ENCODE data around the gene KLF6.

Gene KLF6

DNA sequence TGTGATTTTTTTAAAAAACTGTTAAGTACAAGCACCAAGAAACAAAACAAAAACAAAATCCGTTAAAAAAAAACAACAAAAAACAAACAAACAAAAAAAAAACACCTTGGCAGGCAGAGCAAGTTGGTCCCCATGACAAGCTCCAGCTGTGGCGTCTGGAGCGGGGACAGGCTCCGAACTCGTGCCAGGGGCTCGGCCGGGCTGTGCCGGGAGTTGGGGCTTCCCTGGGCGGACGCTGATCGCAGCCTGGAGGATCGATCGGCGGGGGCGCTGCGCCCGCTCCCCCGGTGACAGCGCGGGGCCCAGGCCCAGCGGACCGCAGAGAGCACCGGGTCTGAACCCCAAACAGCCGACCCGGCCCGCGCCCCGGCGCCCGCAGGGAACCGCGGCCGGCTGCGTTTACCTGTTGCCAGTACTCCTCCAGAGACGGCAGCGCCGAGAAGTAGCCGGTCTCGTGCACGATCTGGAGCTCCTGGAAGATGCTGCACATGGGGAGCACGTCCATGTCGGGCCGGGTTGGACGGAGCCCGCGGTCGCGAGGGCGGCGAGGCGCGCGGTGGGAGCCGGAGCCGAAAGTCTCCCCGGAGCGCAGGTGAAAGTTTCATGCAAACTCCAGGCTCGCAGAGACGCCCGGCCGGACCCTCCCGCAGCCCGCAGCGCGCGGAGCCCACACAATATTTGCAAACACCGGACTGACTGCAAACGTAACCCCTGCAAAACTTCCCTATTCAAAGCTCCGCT lies at the start of gene KLF6:
Gene KLF6, minus strand, starts transcription at position 700 of the 741 bp plus-strand sequence. Its CDS starts 195 bp downstream, at position 505.
- no peak for DNase-seq

DNA sequence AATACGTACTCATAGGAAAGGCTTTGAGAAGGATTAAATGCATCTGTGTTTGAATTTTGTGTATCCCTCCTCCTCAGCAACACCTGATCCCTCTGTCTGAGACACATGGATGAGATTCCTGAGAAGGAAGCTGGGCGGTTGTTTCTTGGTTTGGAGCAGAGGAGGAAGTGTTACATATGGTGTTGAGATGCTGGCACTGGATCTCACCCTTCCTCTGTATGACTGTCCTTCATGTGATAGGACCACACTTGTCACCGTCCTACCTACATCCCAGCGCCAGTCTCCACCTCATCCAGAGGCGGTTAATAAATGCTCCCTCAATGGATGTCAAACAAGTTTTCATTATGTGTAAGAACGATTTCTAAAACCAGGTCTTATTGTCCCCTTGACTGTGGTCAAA lies 49.4 kb upstream of the KLF6 start:
- no peak for DNase-seq

DNA sequence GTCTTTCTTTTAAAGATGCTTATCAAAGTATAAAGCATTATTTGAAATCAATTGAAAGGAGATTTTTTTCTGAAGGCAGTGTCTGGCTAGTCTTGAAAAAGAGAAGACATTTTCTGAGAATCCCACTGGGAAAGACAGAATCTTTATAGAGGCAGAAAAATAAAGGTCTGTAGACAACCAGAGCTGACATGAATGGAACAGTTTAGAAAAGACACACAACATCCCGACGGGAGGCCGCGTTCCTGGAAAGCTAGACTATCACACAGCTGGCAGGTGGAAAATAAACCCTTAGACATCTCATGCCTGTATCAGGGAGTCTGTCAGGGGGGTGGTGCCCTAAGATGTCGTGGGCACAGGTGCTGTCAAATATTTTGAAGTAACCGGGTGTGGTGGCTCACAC lies 48.0 kb upstream of the KLF6 start:
- DNase-seq, result no peak

DNA sequence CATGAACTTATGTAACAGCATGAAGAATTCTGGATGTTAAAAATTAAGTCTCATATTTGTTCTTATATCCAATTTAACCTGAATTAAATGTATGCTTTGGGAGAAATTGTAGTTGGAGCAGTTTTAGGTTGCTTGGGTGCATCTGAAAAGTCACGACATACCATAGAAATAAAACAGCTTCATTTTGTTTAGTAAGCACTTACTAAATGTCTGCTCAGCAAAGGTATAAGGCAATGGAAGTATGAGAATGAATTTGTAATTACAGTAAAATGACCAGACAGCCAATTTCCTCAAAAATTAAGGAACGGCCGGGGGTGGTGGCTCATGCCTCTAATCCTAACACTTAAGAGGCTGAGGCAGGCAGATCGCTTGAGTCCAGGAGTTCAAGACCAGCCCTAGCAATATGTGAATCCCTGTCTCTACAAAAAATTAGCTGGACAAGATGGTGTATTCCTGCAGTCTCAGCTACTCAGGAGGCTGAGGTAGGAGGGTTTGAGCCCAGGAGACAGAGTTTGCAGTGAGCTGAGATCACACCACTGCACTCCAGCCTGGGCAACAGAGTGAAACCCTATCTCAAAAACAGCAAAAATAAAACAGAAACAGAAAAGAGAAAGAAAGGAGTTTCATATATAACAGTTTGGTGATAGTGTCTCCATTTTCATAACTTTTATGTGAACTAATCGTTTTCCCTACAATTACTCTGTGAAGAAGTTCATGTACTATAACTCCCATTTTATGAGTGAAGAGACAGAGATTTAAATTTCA lies 47.2 kb upstream of the KLF6 start:
- DNase-seq, result no peak

DNA sequence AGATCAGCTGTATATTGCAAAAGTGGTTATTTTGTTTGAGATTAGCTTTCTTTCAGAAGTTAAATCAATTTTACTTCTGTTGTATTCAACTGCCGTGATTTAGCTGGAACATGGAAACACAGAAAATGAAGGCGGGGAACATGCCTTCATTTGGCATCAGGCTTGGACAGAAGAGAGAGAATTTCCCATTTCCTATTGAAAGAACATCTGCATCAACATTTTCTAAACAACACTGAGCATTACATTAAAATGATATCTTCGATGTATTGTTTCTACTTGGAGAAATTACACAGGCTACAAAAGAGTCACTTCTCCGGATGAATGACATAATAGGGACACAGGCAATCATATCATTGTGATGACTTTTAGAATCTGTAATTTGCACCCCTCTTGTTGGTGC lies 46.6 kb upstream of the KLF6 start:
- no peak for DNase-seq

DNA sequence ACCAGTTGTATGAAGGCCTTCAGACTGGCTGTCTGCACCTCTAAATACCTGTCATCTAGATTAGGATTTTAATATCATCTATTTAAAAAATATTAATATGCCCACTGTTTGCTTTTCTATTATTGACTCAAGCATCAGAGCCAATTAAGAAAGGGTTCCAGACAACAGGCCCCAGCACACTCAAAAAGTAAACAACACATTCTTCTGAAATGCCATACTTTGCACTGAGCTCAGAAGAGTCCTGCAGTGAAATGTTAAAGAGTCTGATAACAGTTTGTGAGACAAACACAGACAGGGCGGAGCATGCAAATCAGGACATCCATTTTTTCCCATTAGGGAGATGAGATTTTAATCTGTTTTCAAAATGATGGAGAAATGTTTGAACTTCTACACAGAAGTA lies 45.9 kb upstream of the KLF6 start:
- DNase-seq, result no peak

DNA sequence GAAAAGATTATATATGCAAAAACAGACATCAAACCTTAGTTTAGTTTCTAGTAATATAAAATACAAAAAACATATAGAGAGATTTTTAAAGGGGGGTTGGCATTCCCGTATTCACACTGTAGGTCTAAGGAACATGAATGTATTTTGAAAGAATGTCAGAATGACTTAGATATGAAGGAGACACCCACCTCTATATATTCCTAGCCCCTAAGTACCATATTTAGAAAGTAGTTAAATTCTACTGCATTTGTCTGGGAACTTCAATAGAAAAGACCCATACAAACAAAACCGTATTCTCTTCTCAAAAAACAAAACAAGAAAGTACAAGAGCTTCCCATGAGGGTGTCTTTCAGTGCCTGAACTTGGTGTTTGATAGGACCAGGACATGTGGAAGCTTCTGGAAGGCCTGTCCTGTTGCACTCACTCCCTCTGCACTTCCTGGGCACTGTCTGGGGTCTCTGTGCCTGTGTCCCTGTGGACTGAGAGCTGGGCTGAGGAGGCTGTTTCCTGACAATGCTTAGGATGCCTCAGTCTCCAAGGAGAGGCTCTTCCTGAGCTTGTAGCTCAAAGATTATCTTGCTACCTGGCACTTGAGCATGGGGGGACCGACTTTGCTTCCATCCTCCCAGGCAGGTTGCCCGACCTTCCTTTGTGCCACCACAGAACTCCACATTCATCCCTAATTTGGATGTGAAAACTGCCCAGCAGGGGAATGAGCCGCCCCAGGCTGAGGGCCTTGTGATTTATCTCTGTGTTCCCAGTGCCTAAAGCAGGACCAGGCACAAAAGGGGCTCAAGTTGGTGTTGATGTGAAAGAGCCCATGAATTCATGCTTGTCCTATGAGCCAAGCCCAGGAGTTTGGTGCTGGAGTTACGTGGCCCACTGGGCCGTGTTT lies 44.4 kb upstream of the KLF6 start:
- DNase-seq, result no peak

DNA sequence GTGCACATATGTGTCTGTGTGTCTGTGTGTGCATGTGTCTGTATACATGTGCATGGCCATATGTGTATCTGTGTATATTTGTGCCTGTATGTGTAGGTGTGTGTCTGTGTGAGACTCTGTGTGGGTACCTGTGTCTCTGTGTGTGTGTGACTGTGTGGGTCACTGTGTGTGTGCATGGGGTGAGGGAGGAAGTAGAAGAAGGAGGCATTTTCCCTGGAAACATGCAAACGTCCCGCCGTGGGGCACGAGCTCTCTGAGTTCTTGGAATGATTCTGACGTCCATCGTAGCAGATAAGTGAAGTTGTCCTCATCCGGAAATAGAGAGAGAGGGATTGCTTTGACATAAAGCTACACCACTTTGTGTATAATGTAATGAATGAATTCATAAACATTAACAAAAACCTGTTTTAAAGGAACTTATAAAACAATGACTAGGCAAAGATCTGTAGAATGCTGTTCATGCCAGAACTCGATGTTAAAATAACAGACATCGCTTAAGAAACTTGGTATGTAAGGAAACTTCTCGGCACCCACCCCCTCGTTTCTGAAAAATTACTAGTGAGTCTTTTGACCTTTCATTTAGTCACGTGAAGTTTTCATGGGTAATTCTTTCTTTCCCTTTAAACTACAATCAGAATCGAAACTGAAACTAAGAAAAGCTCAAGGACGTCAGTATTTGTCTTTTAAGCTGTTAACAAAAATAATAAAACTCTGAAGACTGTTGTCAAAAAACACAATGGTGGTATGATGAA lies 43.6 kb upstream of the KLF6 start:
- no peak for DNase-seq

DNA sequence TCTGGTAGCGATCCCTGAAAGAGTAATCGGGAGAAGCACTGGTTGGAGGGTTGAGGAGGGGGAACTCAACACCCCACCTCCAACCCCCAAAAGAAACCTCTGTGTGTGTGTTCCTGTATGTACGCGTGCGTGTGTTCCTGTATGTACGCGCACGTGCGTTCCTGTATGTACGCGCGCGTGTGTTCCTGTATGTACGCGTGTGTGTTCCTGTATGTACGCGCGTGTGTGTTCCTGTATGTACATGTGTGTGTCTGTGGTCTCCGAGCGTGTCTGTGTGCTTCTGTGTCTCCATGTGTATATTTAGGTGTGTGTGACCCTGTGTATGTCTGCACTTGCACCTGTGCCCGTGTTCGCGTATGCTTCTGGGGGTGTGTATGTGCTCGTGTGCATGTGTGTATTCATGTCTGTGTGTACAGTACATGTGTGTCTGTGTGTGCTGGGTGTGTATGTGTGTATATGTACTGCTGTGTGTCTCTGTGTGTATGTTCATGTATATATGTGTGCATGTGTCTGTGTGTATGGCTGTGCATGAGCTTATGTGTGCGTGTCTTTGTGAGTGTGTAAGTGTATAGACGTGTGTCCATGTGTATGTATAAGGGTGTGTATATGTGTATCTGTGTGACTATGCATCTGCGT lies 42.9 kb upstream of the KLF6 start:
- no peak for DNase-seq

DNA sequence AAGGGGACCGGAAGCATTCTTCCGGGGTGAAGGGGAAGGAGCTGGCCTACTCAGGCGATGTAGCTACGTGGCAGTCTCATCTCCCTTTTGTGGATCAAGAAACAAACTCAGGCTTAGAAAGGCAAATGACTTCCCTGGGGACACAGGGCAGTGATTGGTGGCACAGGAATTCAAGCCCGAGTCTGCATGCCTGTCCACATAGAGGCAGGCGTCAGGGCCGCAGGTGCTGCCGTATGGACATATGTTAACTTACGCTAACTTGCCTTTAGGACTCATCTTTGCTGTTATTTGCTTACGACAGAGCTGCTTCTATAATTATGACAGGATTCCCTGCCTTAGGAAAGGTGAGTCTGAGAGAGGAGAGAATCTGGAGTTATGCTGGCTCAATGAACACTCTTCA lies 42.3 kb upstream of the KLF6 start:
- DNase-seq, result no peak

DNA sequence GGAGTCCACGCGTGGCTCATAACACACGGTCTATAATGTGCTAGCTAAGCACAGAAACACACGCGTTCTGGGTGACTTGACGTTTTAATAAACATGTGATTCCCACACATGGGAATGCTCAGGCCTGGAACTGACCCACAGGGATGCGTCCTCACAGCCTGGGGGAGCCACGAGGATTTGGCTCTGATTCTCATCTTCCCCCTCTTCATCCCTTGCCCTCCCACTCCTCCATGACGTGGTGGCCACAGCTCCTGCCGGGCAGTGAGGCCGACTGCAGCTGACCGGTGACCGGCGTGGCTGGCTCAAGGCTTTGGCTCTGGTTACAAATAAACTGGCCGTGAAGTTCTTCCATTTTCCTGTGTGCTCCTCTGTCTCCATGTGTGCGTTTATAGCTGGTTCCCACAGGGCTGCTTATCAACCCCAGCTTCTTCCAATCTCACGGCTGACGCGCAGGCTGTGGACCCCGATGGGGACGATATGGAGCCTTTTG lies 40.9 kb upstream of the KLF6 start:
- no peak for DNase-seq

DNA sequence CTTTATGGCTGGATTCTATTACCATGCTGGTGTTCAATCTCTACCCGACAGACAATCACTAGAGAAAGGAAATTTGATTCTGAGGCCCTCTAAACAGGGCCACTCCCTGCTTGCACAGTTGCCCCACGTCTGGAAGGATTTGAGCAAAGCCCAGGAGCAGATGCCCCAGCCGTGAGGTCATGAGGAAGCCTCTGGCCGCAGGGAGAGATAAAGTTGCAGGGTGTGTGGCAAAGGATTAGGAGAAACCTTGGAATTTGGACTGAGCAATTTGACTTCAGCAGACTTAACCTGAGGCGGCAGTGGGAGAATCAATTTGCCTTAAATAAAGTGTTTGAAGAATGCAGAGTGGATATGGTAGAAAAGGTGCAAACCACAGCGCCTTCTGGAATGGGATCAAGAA lies 40.2 kb upstream of the KLF6 start:
- DNase-seq, result no peak

DNA sequence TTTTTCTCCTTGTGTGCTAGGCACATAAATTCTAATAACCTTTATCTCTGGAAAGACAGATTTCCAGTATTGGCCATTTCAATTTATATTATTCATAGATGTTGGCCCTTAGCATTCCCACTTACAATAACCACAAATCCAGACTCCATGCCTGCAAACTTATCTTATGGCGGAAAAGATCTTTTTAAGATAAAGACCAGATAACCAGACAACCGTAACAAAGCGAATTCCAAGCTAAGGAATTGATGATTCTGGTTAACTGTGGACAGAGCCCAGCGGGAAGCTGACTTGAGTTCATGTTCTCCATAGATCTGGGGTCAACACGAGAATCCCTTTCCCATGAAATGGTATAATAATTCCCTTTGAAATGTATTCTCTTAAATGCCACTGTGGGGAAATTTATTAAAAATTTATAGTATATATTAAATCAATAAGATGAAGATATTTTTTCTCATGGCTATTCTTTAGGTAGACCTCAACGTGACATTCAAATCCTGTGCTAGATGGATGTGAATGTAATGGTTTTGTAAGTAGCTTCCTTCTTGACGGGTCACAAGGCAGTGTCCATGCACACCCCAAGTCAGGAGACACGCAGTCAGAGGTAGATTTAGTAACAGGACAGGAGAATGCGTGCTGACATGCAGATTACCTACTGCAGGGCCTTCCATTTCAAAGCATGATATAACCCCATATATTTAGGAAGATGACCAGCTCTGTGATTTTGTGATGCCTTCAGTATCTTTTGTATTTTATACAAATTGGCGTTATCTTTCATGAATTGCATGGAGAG lies 37.7 kb upstream of the KLF6 start:
- no peak for DNase-seq

DNA sequence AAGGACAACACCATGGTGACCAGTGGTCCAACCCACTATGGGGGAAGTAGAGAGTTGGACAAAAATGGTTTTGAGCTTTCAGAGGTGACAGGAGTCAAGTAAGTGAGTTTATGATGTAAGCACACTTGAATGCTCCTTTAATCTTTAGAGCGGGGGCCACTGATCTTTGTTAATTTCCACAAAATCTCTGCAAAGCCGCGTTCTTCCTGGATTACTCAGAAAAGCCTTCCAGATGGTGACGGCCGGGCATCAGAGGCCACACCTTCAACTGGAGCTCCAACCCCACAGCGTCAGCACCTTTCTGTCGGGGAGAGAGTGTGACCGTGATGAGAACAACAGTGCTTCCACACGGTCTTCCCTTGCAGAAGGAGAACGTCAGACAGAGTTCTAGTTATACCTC lies 35.2 kb upstream of the KLF6 start:
- no peak for DNase-seq

DNA sequence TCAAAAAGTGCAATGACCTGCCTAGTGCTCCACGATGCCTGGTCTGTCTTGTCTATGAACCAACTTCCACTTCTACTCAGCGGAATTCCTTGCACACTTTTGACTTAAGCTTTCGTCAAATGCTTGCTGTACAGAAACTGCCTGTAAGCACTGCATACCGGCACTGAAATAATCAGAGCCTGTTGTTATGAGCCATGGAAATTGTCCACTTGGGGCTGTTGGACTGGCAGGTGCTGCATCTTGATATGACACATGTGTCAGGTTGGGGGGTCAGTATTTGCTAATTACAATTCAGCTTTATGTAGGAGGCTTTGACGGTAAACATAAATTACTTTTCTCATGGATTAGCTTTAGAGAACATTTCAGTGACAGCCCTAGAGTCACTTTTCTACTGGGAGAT lies 32.0 kb upstream of the KLF6 start:
- no peak for DNase-seq

DNA sequence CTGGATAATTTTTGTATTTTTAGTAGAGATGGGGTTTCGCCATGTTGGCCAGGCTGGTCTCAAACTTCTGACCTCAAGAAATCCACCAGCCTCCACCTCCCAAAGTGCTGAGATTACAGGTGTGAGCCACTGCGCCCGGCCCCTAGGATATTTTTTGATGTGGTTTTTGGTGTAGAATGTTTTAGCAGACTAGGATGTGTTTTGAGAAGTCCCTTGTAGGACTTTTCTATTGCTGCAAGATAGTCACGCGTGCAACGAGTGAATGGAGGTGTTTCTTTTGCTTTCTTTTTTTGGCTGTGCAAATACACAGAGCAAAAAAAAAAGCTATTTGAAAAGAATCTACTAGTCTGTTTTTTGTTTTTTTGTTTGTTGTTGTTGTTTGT lies 29.8 kb upstream of the KLF6 start:
- no peak for DNase-seq

DNA sequence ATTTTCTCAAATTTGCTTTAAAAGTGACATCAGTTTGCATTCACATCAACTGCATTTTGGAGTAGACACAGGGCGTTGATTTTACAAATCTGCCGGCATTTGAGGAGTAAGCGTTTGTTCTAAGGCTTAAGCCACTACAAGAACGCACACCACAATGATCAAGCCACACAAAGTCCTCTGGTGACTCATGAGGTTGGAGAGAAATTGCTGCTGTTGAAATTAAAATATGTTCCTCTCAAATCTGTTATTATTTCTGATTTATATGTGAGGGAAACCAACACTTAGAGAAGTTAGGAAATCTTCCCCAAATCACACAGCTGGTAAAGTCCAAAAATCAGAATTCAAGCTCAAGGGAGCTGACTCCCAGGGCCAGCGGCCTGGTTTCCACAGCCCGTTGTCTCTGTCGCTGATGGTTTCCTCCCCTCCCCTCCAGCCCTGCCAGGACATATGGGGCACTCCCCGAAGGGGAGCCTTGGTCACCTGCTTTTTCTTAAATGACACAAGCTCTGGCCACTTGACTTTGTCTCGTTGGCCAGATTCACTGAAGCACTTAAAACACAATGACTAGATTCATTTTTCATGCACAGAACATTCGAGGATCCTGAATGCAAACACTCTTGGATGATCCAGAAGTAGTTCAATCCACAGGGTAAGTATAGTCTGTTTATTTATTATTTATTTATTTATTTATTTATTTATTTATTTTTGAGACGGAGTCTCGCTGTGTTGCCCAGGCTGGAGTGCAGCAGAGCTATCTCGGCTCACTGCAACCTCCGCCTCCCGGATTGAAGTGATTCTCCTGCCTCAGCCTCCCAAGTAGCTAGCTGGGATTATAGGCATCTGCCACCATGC lies 29.2 kb upstream of the KLF6 start:
- DNase-seq, result no peak

DNA sequence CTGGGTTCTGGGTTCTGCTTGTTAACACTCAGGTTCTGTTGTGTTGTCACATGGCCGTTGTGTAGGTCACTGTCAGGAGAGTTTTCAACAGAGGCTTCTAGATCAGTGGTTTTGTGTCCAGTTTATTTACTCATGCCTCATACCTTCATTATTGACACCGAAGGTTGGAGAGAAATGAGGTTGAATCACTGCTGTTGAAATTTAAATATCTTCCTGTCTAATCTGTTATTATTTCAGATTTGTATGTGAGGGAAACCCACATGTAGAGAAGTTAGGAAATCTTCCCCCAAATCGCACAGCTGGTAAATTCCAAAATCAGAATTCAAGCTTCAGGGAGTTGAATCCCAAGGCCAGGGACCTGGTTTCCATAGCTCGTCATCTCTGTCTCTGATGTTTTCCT lies 28.3 kb upstream of the KLF6 start:
- no peak for DNase-seq

DNA sequence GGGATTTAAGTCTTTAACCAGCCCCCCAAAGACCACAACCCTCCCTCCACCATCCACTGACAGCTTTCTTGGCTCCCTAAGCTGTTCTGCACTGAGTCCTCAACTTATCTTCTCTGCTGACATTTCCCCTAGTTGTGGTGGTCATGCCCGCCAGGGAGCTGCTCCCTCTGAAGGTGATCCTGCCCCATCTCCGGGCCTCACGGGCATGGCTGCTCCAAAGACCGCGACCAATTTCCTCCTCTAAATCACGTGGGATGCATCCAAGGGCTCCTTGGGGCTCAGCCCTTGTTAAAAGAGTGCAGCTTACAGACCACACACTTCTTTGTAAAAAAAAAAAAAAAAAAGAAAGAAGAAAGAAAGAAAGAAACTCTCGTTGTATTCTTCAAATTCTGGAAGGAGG lies 27.1 kb upstream of the KLF6 start:
- no peak for DNase-seq

DNA sequence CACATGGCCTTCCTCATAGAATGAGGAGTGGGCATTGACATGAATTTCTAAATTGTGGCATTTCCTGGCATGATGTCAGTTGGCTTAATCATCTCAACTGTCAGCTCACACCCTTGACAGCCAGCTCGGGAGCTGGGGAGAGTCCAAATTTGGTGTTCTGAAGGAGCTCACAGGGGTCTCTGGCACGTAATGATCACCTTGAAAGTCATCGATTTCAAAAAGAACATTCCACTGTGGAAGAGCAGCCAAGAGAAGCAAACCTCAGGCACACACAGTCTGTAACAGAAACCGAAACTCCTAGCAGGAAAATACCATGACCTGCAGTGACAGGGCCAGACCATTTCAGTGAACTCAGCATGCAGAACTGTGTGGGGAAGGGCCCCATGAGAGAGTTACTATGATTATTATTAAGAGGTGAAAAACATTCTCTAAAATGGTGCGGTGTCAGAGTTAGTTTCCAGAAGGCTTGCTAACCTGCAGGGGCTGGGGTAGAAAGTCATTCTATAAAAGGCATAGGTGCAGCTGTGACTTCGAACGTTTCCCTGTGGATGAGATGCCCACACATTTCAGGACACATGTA lies 26.4 kb upstream of the KLF6 start:
- no peak for DNase-seq

All from activated CD8-positive, alpha-beta memory T cell treated with anti-CD3 and anti-CD28 coated beads, Interleukin-2, amount 50 U/mL, for 48 hours (primary cell).